Uterus (tissue), 4 donors: ENCODE results near the gene TBC1D14. TPM values are rescaled to one million over a fixed set of nuclear protein-coding genes. Genes with fewer than 3 reads are reported as not detected.

Experiments used
- DNase-seq, 2 donors: peaks; one replicate each; pipeline ENCODE4 v3.0.0-alpha.2; 2019 to 2020
- H3K27ac ChIP-seq, 2 donors: fragments of 200-600 bp; sonication (generic); 1 replicate in 1 of 2; 2 replicates in 1 of 2; pipeline ENCODE4 v1.5.1; 2016 to 2018
- H3K27me3 ChIP-seq, 2 donors: fragments of 200-600 bp; sonication (generic); one replicate each; pipeline ENCODE4 v1.5.1; 2018 to 2019; ENCODE audit warnings: control low read depth in 1 of 2
- H3K36me3 ChIP-seq, 2 donors: fragments of 200-600 bp; sonication (generic); one replicate each; pipeline ENCODE4 v1.5.1; 2019; ENCODE audit warnings: control low read depth in 1 of 2
- H3K4me1 ChIP-seq, 2 donors: fragments of 200-600 bp; sonication (generic); one replicate each; pipeline ENCODE4 v1.5.1; 2018 to 2019; ENCODE audit warnings: control low read depth in 1 of 2
- H3K4me3 ChIP-seq, 2 donors: fragments of 200-600 bp; sonication (generic); 1 replicate in 1 of 2; 2 replicates in 1 of 2; pipeline ENCODE4 v1.5.1; 2018 to 2019; ENCODE audit warnings: mild to moderate bottlenecking in 1 of 2
- H3K9me3 ChIP-seq, 2 donors: fragments of 200-600 bp; sonication (generic); one replicate each; pipeline ENCODE4 v1.5.1; 2019; ENCODE audit warnings: control low read depth in 1 of 2
- POLR2A ChIP-seq, 2 donors: fragments of 450-650 bp; IDR thresholded peaks; one replicate each; pipeline ENCODE4 v1.6.1; 2016; ENCODE audit warnings: antibody characterized with exemption in 2 of 2, mild to moderate bottlenecking in 1 of 2, moderate library complexity in 1 of 2
- intact Hi-C: fragments of 100-400 bp; cut with DNase I; formaldehyde crosslinking; loops from one replicate; pipeline ENCODE4 v1.15.1; 2023; ENCODE audit warnings: low total_unique reads
- total RNA-seq, 4 donors: library from RNA; depleted of rRNA in 3 of 4; stranded (reverse); fragments of >200 nt in 3 of 4; gene quantifications; one replicate each; pipeline versions ENCODE4 v1.1.0 to v1.2.4, GENCODE V29; 2014 to 2023
- TF ChIP-seq, protein P1 (sequence below), 4 experiments: fragments of 200-600 bp in 2 of 4; fragments of 450-650 bp in 2 of 4; sonication (generic) in 2 of 4; IDR thresholded peaks; one replicate each; pipeline ENCODE4 v1.5.1; 2016 to 2019; ENCODE audit warnings: antibody characterized with exemption in 4 of 4, mild to moderate bottlenecking in 2 of 4, moderate library complexity in 1 of 4
- donor health status: DM: yes; HTN: yes; CAD: no.

The TBC1D14 gene
- total RNA-seq, 4 donors from 2014 or later = 16.9 to 61.2 (median 28.1) TPM

DNA sequence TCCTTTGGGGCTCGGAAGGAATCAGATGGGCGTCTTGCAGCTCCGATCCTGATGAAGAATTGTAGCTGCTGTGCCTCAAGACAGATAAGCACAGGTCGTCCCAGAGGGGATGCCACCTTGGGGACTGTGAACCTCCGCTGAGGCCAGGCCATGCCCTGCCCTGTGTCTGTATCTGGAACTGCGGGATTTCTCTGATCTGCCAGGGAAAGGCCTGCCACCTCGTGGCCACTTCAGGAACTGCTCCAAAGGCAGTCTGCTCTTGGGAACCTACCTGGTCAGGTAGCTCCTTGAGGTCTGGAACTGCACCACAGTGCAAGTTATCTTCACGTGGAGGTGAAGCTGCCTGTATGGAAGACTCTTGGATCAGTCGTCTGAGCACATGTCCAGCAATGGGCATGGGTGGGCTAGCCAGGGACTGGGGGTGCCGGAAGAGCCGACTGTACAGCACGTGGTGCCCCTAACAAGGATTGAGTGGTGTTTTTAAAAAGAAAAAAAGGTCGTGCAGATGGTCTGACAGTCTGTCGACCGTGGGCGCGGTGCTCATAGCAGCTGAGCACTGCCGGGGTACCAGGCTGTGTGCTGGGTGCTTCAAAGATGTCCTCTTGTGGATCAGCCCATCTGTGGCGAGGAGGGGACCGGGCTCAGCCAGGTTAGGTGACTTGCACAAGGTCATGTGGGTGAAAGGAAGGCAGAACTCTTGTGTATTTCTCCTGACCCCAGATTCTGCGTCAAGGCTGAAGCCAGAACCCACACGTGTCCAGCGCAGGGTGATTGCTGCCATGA lies 161.3 kb downstream of the TBC1D14 start:
- TF ChIP-seq, protein P1, sequence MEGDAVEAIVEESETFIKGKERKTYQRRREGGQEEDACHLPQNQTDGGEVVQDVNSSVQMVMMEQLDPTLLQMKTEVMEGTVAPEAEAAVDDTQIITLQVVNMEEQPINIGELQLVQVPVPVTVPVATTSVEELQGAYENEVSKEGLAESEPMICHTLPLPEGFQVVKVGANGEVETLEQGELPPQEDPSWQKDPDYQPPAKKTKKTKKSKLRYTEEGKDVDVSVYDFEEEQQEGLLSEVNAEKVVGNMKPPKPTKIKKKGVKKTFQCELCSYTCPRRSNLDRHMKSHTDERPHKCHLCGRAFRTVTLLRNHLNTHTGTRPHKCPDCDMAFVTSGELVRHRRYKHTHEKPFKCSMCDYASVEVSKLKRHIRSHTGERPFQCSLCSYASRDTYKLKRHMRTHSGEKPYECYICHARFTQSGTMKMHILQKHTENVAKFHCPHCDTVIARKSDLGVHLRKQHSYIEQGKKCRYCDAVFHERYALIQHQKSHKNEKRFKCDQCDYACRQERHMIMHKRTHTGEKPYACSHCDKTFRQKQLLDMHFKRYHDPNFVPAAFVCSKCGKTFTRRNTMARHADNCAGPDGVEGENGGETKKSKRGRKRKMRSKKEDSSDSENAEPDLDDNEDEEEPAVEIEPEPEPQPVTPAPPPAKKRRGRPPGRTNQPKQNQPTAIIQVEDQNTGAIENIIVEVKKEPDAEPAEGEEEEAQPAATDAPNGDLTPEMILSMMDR (IDR thresholded peaks at IDR 0.05) = peak; percentile 97 to 99 (median 98)
- no peak for TF ChIP-seq POLR2A (IDR thresholded peaks at IDR 0.05)
- Histone ChIP-seq H3K27ac (no peak overlapping the region), H3K4me3 (no peak overlapping the region), H3K9me3 (no peaks in the 10 kb centered on the region), H3K36me3 (no peaks in the 10 kb centered on the region), H3K27me3 (no peaks in the 10 kb centered on the region), H3K4me1 (peaks cover 0 to 16% of the 10 kb centered on the region in 2 donors)
- intact Hi-C loops = loop anchor here (10.0 kb wide), 1 partner anchor 86 kb away; no protein-coding TSS in a partner anchor
- DNase-seq = peak; percentile 77 to 78

GRCh38 chr4:7073059-7073458 lies 163.4 kb downstream of the TBC1D14 start:
- TF ChIP-seq, protein P1 (IDR thresholded peaks at IDR 0.05) = no peak
- Histone ChIP-seq H3K36me3 (no peaks in the 10 kb centered on the region), H3K27me3 (no peaks in the 10 kb centered on the region), H3K27ac (no peak overlapping the region), H3K9me3 (no peaks in the 10 kb centered on the region), H3K4me3 (no peak overlapping the region), H3K4me1 (peaks cover 0 to 3% of the 10 kb centered on the region in 2 donors)
- intact Hi-C loops = loop anchor here (10.0 kb wide), 1 partner anchor 88 kb away; no protein-coding TSS in a partner anchor
- DNase-seq = no peak

- DNase-seq = no peak
- H3K9me3 ChIP-seq = no peaks in the 10 kb centered on the region
- H3K4me3 ChIP-seq = no peak overlapping the region
- no peaks in the 10 kb centered on the region for H3K36me3 ChIP-seq
- intact Hi-C loops = loop anchor here (10.0 kb wide), 1 partner anchor 89 kb away; no protein-coding TSS in a partner anchor
- no peaks in the 10 kb centered on the region for H3K27me3 ChIP-seq
- peaks cover 0 to 3% of the 10 kb centered on the region in 2 donors for H3K4me1 ChIP-seq
- no peak overlapping the region for H3K27ac ChIP-seq
- no peak for TF ChIP-seq POLR2A (IDR thresholded peaks at IDR 0.05)
- TF ChIP-seq, protein P1 (IDR thresholded peaks at IDR 0.05) = no peak
These were observed 164.1 kb downstream of the TBC1D14 start for GRCh38 chr4:7073526-7074390.

GRCh38 chr4:7074426-7074825 lies 164.8 kb downstream of the TBC1D14 start:
- no peak for DNase-seq
- no peak for TF ChIP-seq POLR2A (IDR thresholded peaks at IDR 0.05)
- TF ChIP-seq, protein P1 (IDR thresholded peaks at IDR 0.05) = no peak
- Histone ChIP-seq H3K27ac (no peak overlapping the region), H3K36me3 (no peaks in the 10 kb centered on the region), H3K4me1 (no peaks in the 10 kb centered on the region), H3K4me3 (no peak overlapping the region), H3K9me3 (no peaks in the 10 kb centered on the region), H3K27me3 (no peaks in the 10 kb centered on the region)
- intact Hi-C loops = loop anchor here (10.0 kb wide), 1 partner anchor 90 kb away; no protein-coding TSS in a partner anchor
